NCI-H2196 treated with DMSO at 0.1 percent for 48 hours (cell line): ENCODE measurements around the gene KLF4.
"Not testable (repeated sequence)": the region's sequence is repeated elsewhere in the genome, so short reads cannot be mapped to it uniquely, and the experiment has no call there.

ENCODE experiments used
- DNase-seq: peaks from one replicate; lab custom pipeline; 2025; ENCODE audit not compliant: unreplicated experiment; lab: John Stamatoyannopoulos, UW

The KLF4 gene

DNA sequence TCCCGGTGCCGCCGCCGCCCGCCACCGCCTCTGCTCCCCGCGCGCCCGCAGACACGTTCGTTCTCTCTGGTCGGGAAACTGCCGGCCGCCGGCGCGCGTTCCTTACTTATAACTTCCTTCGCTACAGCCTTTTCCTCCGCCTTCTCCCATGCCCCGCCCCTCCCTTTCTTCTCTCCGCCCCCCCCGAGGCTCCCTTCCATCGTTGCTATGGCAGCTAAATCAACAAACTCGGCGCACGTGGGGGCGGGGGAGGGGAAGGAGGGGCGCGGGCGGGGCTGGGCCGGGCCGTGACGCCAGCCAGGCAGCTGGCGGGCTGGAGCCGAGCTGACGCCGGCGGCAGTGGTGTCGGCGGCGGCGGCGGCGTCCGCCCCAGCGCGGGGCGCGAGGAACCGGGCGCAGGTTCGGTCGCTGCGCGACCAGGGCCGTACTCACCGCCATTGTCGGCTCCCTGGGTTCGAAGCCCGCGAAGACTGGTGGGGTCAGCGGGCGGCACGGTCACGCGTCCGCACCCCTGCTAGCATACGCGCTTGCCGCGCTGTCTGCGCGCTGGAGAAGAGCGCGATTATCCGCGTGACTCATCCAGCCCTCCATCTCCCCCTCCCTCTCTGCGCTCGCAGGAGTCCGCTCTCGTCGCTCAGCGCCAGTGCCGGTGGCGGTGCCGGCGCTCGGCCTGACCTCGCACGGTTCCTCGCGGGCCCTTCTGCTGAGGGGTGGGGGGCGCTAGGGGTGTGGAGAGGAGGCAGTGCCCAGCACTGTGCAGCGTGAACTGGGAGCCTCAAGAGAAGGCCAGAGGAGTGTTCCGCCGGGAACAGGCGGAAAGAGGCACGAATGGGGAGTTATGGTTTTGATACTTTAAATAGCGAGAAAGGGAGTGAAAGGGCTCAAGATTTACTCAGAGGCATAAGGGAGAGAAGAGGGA, at the start of gene KLF4:
KLF4 (minus strand) TSS at position 83 of the 919 bp plus-strand sequence. CDS start 597 bp downstream, outside the sequence.
- DNase-seq, result peak; percentile 85

DNA sequence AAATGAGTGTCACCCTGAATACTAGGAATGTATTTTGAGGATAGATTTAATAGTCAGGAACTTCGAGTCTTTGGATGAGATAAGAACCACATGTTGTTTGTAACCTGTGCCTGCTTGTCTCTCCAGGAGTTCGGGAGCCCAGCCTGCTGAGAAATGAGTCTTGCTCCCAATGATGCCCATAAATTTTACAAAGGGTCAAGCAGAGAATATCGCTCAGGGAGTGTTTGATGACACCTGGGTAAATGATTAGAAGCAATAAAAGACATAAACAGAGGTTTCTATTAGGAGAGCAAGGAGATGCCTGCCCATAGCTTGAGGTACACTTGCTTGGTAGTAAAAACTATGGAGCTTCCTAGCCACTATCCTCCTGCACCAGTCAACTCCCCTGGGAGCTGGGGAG, 46.9 kb upstream of the KLF4 start:
- no peak for DNase-seq

DNA sequence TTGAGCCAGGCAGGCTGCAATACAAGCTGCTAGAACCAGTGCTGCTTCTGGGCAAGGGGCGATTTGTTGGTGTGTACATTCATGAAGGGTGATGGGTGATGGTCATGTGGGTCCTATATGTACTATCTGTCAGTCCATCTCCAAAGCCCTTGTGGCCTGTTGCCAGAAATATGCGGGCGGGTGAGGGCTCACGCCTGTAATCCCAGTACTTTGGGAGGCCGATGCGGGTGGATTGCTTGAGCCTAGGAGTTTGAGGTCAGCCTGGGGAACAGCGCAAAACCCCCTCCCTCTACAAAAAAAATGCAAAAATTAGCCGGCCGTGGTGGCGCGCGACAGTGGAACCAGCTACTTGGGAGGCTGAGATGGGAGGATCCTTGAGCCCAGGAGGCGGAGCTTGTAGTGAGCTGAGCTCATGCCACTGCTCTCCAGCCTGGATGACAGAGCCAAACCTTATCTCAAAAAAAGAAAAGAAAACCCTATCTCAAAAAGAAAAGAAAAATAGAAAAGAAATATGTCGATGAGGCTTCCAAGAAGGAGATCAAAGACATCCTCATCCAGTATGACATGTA, 45.0 kb upstream of the KLF4 start:
- no peak for DNase-seq

DNA sequence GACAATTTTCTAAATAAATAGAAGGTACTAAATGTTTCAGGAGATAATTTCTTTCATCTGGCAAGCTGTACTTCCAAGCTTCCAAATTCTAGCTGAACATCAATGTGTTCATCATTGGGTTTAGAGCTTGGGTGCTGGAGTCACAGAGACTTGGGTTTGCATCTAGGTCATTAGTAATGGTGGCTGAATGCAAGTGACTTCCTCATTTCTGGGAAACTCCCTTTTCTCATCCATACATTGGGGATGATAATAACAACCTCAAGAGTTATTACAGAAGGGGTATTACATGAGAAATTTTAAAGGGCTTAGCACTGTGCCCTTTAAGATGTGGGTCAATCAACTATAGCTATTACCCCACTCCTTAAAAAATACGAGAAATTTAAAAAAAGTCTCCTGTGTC, 41.1 kb upstream of the KLF4 start:
- DNase-seq, result no peak

DNA sequence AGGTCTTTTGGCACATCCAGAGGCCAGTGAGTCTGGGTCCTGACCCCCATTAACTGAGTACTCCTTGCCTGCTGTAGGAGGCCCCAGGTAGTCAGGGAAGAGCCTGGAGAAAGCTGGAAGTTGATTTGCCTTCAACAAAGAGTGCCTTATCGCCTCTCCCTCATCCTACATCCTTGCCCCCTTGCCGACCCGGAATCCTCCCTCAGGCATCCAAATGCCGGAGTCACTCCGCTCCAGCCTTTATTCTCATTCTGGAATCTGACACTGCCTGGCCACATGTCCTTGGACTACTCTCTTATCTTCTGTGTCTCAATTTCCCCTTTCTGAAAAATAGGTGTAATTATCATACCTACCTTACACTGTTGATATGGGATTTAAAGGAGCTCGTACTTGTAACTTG, 39.1 kb upstream of the KLF4 start:
- no peak for DNase-seq

DNA sequence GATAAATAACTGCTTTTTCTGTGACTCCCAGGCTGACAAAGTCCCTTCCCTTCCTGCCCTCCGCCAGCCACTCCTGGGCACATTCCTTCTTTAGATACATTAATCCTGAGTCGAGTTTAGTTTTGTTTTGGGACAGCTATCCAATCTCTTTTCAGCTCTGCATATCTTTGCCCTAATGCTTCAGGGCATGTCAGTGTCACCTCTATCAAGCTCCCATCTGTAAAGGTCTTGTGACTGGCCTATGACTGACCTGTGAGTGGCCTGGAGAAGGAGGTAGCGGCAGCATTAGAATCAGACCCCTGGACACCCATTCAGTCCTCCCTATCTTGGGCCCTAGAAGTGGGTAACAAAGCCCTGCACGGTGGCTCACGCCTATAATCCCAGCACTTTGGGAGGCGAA, 34.0 kb upstream of the KLF4 start:
- DNase-seq, result no peak

DNA sequence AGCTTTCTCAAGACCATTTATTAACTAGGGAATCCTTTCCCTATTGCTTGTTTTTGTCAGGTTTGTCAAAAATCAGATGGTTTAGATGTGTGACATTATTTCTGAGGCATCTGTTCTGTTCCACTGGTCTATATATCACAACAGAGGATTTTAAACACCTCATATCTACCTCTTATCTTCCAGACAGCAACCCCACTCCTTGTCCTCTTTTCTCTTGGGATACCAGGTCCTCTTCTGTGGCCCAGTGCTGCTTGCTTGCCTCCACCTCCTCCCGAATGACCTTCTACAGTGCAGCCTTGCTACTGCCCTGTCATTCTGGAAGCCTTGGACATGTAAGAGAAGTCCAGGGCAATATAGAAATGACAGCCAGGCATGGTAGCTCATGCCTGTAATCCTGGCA, 30.6 kb upstream of the KLF4 start:
- DNase-seq, result no peak

DNA sequence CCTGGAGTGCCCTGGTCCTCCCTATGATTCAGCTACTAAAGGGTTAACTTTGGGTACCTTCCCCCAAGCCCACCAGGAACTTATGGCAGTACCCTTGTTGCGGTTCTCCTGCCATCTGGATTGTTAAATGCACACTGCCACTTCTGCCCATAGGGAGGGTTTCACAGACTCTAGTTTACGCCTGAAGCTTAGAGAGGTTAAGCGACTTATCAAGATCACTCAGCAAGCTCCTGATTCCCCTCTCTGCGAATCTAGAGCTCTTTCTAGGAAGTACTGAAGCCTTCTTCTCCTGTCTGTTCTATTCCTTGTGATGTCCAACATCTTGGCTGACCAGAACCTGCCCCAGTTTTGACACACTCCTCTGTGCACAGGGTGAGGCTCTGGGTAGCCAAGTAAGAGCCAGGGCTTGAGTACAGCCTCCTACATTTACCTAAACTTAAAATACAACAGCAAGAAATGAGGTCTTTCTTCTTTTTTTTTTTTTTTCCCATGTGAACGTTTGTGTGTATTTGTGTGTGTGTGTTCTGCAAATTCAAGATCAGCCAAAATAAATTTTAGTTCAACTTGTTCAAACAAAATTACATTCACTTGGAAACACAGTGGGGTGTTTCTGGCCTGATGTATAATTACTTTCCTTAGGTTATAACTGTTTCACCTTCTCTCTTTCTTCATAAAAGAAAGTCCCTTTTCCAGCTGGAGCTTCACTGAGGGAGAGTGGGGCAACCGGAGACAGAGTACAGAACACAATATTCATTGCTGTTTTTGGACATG, 28.7 kb upstream of the KLF4 start:
- DNase-seq, result no peak

DNA sequence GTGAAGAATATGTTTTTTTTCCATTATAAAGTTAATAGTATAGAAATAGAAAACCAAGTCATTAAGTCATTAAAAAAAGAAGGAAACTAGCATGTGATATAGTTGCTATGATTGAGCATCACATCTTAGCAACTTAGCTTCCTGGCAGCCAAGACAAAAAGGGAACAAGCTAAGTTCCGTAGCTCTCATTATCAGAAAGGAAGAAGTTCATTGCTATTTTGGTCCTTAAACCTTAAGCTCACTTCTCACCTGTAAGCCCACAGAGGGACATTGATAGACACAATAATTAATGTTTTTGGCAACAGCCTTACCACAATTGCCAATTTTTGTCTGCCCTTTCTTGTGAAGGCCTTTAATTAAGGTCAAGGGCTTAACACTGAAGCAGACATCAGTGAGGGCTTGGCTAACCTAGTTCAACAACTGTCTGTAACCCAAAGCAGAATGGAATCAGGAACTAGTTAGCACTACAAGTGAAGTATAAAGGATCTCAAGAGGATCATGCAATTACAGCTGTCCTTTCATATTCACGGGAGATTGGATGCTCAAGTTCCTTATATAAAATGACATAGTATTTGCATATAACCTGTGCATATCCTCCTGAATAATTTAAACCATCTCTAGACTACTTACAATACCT, 24.0 kb upstream of the KLF4 start:
- DNase-seq, result no peak

DNA sequence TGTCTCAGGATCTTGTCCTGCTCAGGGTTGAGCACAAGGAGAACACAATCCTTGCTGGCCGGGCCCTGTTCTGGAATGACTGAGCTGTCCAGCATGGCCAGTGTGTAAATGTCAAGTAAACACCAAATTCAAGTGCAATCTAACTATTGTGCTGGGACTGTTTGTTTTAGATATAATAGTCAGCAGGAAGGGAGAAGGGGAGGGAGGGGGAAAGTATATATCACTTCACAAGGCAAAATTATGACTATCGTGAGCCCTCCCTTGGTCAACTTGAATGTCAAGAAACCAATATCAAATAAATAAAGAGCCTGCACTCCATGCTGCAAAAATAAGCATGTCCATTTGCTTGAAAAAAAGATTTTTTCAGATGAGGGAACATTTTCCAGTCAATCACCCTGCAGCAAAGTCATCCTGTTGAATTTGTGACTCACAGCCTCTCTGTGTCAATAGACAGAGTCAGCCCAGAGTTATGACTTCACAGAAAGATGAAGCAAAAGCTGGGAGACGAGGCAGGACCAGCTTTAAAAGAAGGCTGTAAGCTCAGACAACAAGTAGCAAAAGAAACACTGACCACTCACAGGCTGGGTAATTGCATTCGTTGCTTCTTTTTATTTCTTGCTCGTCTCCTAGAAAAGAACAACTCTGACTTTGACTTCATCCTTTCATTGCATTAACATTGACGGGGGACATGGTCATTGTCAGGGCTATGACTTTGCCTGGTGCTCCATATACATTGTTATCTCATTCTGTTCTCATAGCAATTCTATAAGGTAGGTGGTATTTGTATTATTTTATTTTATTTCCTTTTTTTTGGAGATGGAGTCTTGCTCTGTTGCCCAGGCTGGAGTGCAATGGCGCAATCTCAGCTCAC, 15.3 kb upstream of the KLF4 start:
- peak; percentile 30 for DNase-seq

DNA sequence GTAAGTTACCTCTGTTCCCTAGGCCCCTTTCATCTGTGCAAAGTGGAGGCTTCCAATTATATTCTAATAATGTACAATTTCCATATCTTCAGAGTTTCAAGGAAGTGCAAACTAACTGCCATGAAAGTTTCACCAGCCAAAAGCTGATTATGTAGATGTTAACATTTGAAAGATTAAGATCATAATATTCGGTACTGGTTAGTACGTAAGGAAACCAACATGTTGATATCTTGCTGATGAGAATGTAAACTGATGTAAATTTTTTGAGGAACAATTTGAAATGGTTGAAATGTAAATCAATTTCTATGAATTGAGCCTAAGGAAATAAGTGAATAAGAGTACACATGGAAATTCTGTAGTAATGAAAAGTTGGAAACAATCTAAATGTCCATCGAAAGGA, 12.9 kb upstream of the KLF4 start:
- DNase-seq, result no peak

DNA sequence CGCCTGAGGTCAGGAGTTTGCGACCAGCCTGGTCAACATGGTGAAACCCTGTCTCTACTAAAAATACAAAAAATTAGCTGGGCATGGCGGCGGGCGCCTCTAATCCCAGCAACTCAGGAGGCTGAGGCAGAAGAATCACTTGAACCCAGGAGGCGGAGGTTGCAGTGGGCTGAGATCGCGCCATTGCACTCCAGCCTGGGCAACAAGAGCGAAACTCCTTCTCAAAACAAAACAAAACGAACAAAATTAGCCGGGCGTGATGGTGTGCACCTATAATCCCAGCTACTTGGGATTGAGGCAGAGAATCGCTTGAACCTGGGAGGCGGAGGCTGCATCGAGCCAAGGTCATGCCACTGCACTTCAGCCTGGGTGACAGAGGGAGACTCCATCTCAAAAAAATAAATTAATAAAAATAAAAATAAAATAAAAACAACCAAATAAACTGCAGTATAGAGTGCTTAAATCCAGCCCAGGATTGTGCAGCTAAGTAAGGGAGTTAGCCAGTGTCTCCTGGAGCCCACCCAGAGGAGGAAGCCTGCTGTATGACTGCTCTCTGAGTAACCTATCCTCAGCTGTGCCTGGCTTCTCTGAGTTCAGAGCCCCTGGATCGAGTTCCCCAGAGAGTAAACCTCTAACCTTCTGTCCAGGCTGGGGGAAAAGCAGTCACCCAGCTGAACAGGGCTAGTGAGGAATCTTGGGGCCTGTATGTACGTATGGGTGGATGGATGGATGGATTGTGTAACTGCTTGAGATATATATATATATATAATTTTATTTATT, 11.0 kb upstream of the KLF4 start:
- not testable (repeated sequence) for DNase-seq

DNA sequence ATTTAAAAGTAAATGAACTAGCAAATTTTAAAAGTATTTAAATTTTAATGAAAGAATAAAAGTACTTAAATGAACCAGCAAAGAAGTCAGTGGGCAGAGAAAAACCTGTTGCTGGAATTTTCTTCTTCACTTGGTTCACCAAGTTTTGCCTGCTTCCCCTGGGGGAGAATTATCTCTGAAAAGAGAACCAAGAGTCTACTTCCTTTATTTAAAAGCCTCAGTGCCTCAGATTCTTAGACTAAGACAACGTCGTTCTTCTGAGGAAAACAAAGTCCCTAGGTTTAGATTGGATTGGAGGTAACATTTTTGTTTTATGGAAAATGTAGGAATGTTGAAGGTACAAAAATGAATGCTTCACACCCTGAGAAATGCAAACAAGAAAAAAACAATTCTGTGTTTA, 7.4 kb upstream of the KLF4 start:
- DNase-seq, result no peak

DNA sequence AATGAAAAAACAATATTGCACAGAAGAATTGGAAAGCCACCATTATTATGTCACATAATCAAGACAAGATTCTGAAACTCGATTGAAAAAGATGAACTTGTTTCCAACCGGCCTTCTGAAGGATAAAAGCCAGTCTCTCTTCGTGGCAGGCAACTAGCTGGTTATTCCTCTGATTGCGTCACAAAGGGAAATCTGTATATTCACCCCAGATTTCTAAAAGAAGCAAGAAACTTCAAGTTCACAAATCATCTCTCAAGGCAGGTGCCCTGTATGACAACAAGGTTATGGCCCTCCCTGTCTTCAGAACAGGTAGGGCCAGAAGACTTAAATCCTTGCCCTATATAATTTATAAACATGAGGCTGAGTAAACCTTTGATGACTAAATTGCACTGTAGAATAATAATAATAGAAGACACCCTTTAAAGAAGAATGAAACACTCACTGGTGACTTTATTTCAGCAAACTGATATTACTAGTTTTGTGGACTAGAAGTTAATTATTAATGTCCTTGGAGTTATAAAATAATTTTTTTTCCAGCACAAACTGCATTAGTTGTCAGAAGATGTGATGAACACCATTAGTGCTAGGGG, 2.9 kb upstream of the KLF4 start:
- DNase-seq, result no peak

DNA sequence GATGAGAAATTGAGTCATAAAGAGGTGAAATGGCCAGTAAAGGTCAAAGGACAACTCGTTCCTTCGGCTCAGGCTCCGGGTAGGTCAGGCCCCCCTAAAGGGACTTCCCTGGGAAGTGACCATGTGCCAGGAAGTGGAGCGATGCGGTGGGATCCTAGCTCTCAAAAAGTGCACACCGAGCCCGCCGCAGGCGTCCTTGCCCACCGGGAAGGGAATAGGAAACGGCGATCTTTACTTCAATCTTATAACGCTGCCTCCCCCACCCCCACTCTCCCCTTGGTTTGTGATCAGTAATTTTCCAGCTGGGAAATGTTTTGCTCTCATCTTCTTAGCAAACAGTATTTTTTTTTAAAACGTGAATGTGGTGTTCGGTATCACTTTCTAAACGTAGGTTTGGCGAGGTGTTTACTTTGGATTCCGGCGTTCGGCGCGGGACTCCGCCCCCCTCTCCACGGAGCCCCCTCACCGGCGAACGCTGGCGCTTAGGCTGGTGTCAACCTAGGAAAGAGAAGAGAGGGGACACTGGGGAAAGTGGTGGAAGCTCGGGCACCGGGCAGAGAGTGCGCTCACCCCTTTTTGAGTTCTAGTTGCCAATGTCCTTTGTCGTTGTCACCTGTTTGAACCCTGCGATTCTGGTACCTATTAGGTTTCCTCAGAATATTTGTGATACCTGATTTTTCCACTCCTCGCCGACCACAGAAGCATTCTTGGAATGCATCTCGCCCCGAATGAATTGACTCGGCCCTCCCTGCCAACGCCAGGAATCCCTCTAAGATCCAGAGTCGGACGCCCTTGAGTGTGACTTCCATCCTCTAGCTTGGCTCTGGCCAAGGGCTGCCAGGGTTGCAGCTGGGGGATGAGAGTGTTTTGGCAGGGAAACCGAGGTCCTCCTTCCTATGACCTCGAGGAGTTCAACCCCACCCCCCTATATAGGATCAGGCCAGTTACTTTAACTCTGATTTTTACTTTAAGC, 1.8 kb upstream of the KLF4 start:
- DNase-seq, result no peak

DNA sequence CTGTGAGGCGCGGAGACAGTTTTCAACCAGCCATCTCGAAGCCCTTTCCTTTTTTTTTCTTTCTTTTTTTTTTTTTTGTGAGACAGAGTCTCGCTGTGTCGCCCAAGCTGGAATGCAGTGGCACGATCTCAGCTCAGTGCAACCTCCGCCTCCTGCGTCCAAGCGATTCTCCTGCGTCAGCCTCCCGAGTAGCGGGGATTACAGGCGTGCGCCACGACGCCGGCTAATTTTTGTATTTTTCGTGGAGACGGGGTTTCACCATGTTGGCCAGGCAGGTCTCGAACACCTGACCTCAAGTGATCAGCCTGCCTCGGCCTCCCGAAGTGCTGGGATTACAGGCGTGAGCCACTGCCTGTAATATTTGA, 1.0 kb upstream of the KLF4 start:
- not testable (repeated sequence) for DNase-seq

DNA sequence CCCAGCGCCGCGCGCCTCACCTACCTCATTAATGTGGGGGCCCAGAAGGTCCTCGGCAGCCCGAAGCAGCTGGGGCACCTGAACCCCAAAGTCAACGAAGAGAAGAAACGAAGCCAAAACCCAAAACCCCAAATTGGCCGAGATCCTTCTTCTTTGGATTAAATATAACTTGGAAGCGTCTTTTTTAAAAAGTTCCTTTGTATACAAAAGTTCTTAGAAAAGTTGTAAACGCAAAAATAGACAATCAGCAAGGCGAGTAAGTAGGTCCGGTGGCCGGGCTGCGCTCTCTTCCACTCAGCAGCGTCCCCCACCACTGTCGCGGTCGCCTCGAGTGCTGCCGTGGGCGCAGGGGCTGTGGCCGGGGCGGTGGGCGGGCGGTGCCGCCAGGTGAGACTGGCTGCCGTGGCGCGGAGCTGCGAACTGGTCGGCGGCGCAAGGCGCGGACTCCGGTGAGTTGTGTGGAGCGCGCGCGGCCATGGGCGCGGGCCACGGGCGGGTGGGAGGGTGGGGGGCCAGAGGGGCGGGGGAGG, 360 bp downstream of the KLF4 start:
- no peak for DNase-seq
